ENCODE results near the gene HMGCR. TPM values are rescaled to one million over a fixed set of nuclear protein-coding genes. Genes with fewer than 3 reads are reported as not detected.
A peak's percentile ranks its signal among the peaks of the same experiment; 100 is the strongest.

Gene HMGCR
- total RNA-seq, 1 experiment from 2014 or later: 47.7 TPM

DNA sequence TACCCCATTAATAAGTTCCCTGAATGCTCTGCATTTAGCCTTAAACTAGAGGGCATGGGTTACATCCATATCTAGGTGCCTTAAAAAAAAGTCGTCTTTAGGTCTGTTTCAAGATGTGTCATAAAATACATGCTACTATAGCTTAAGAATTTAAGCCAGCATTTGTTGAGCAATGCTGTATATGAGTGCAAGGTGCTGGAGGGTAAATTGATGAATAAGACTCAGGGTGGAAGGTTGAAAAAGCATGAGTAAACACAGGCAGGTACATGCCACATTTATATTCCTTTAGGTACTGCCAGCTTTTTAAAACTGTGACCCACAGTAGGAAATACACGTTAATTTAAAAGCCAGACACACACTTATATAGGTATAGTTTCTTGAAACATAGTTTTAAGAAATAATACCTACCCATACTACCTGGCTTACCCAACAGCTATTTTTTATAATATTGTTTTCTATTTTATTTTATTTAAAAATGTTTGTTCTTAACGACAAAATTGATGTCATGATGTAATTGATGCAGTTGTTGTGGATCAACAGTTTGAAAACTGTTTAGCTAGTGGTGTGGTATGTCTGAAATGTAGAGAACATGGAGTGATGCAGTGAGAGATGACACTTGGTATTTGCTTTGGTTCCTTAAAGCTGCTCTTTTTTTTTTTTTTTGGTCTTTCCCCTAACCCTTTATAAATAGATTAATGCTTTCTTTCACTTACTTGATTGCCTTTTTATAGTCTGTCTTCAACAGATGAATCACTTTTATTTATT lies 3.9 kb downstream of the HMGCR start:
- CTCF ChIA-PET: interaction anchor here (0.6 to 2.0 kb wide), 11 partner anchors 10 to 773 kb away, joined by 3 to 6 read pairs (median 4); no protein-coding TSS in a partner anchor
- intact Hi-C loops (cut with micrococcal nuclease): no loop called here

DNA sequence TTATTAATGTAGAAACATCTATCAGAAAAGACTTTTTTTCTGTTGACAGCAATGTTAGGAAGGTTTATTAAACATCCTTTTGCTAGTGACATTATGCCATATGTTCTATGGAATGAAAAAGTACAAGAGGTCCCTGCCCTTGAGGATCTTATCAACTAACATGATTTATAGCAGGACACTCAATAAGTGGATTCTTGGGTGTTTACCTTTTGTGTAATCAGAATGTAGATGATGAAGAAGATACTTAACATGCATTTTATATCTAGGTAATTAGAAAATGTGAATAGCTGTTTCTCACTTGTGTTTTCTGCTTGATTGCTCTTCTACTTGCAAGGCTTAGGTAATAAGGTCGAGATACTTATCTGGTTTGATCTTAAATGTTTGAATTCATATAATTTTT lies 4.9 kb downstream of the HMGCR start:
- Mint-ChIP-seq H3K27ac (ENCODE audit: low read depth, unreplicated experiment) (peak overlapping the region; percentile 54), H3K4me3 (ENCODE audit: unreplicated experiment) (no peak overlapping the region), H3K4me1 (ENCODE audit: insufficient read depth, unreplicated experiment) (peaks cover 37% of the 10 kb centered on the region), H3K9me3 (ENCODE audit: unreplicated experiment) (no peaks in the 10 kb centered on the region), H3K27me3 (ENCODE audit: insufficient read depth, unreplicated experiment) (no peaks in the 10 kb centered on the region), H3K36me3 (ENCODE audit: insufficient read depth, unreplicated experiment) (peaks cover 54% of the 10 kb centered on the region)
- BruUV-seq (replicated peaks): no TSS peak
- TF ChIP-seq, protein P1, sequence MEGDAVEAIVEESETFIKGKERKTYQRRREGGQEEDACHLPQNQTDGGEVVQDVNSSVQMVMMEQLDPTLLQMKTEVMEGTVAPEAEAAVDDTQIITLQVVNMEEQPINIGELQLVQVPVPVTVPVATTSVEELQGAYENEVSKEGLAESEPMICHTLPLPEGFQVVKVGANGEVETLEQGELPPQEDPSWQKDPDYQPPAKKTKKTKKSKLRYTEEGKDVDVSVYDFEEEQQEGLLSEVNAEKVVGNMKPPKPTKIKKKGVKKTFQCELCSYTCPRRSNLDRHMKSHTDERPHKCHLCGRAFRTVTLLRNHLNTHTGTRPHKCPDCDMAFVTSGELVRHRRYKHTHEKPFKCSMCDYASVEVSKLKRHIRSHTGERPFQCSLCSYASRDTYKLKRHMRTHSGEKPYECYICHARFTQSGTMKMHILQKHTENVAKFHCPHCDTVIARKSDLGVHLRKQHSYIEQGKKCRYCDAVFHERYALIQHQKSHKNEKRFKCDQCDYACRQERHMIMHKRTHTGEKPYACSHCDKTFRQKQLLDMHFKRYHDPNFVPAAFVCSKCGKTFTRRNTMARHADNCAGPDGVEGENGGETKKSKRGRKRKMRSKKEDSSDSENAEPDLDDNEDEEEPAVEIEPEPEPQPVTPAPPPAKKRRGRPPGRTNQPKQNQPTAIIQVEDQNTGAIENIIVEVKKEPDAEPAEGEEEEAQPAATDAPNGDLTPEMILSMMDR (IDR thresholded peaks at IDR 0.05; ENCODE audit: unreplicated experiment): no peak
- ChIA-PET POLR2A (interaction anchor here (0.6 to 6.0 kb wide), 12 partner anchors 9 to 575 kb away, joined by 3 to 124 read pairs (median 14); partner anchors contain the start of genes ANKRD31, CERT1, GFM2 and NSA2), CTCF (interaction anchor here (0.6 to 2.0 kb wide), 5 partner anchors 9 to 354 kb away, joined by 3 to 6 read pairs (median 4); no protein-coding TSS in a partner anchor)
- intact Hi-C loops (cut with micrococcal nuclease): no loop called here
- DNase-seq (ENCODE audit: unreplicated experiment): no peak

More for the DNA sequence above, 3.9 kb downstream of the HMGCR start:
- POLR2A ChIA-PET: interaction anchor here (0.5 to 6.0 kb wide), 23 partner anchors 10 to 1668 kb away, joined by 3 to 124 read pairs (median 4); partner anchors contain the start of genes ANKRD31, CERT1, GFM2 and NSA2
- peaks cover 37% of the 10 kb centered on the region for H3K4me1 Mint-ChIP-seq (ENCODE audit: insufficient read depth, unreplicated experiment)
- H3K27ac Mint-ChIP-seq (ENCODE audit: low read depth, unreplicated experiment): peak overlapping the region; percentile 54
- BruUV-seq (replicated peaks): no TSS peak
- no peaks in the 10 kb centered on the region for H3K27me3 Mint-ChIP-seq (ENCODE audit: insufficient read depth, unreplicated experiment)
- H3K9me3 Mint-ChIP-seq (ENCODE audit: unreplicated experiment): no peaks in the 10 kb centered on the region
- TF ChIP-seq, protein P1 (IDR thresholded peaks at IDR 0.05; ENCODE audit: unreplicated experiment): no peak
- peak overlapping the region; percentile 60 for H3K4me3 Mint-ChIP-seq (ENCODE audit: unreplicated experiment)
- H3K36me3 Mint-ChIP-seq (ENCODE audit: insufficient read depth, unreplicated experiment): peaks cover 43% of the 10 kb centered on the region
- peak; percentile 82 for DNase-seq (ENCODE audit: unreplicated experiment)

DNA sequence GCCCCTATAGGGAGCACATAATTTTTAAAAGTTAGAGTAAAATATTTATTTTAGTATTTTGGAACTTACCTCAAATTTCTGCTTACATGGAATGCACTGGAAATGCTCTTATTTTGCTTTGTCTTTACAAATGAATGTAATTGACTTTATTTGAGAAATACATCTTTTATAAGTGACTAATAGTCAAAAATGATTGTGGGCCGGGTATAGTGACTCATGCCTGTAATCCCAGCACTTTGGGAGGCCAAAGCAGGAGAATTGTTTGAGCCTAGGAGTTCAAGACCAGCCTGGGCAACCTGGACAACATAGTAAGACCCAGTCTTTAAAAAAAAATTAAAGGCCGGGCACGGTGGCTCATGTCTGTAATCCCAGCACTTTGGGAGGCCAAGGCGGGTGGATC lies 5.8 kb downstream of the HMGCR start:
- no peak for DNase-seq (ENCODE audit: unreplicated experiment)
- BruUV-seq (replicated peaks): no TSS peak
- Mint-ChIP-seq H3K27me3 (ENCODE audit: insufficient read depth, unreplicated experiment) (no peaks in the 10 kb centered on the region), H3K4me3 (ENCODE audit: unreplicated experiment) (no peak overlapping the region), H3K27ac (ENCODE audit: low read depth, unreplicated experiment) (no peak overlapping the region), H3K4me1 (ENCODE audit: insufficient read depth, unreplicated experiment) (peaks cover 37% of the 10 kb centered on the region), H3K36me3 (ENCODE audit: insufficient read depth, unreplicated experiment) (peaks cover 58% of the 10 kb centered on the region), H3K9me3 (ENCODE audit: unreplicated experiment) (no peaks in the 10 kb centered on the region)
- intact Hi-C loops (cut with micrococcal nuclease): no loop called here
- ChIA-PET POLR2A (interaction anchor here (0.9 to 4.7 kb wide), 3 partner anchors 13 to 297 kb away, joined by 3 to 87 read pairs (median 24); no protein-coding TSS in a partner anchor), CTCF (interaction anchor here (2.0 kb wide), 1 partner anchor 8 kb away, joined by 6 read pairs; no protein-coding TSS in a partner anchor)
- TF ChIP-seq, protein P1 (IDR thresholded peaks at IDR 0.05; ENCODE audit: unreplicated experiment): no peak

DNA sequence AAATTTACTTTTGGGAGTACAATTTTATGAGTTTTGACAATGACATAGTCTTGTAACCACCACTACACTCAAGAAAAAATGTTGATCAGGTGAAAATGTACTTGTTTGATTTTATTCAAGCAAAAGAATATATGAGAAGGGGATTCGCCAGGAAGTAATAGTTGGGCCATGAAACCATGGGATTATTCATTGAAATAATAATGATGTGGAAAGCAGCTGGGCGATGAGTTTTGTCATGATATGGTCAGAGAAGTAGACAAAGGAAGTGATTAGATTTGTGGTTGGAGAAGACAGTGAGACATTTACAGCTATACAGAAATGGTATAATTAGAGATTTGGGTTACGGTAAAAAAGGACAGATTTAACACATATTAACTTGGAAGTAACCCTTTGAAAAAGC lies 11.2 kb downstream of the HMGCR start:
- Mint-ChIP-seq H3K27ac (ENCODE audit: low read depth, unreplicated experiment) (peak overlapping the region; percentile 33), H3K9me3 (ENCODE audit: unreplicated experiment) (no peaks in the 10 kb centered on the region), H3K36me3 (ENCODE audit: insufficient read depth, unreplicated experiment) (peaks cover 100% of the 10 kb centered on the region), H3K4me3 (ENCODE audit: unreplicated experiment) (no peak overlapping the region), H3K4me1 (ENCODE audit: insufficient read depth, unreplicated experiment) (no peaks in the 10 kb centered on the region), H3K27me3 (ENCODE audit: insufficient read depth, unreplicated experiment) (no peaks in the 10 kb centered on the region)
- CTCF ChIA-PET: interaction anchor here (0.9 kb wide), 1 partner anchor 11 kb away, joined by 3 read pairs; no protein-coding TSS in a partner anchor
- intact Hi-C loops (cut with micrococcal nuclease): no loop called here
- POLR2A ChIA-PET: interaction anchor here (0.9 to 1.2 kb wide), 3 partner anchors 11 to 15 kb away, joined by 3 to 5 read pairs (median 5); partner anchors contain the start of gene HMGCR
- no peak for DNase-seq (ENCODE audit: unreplicated experiment)
- no TSS peak for BruUV-seq (replicated peaks)
- TF ChIP-seq, protein P1 (IDR thresholded peaks at IDR 0.05; ENCODE audit: unreplicated experiment): no peak
